Stimulated activated CD8-positive, alpha-beta memory T cell treated with anti-CD3 and anti-CD28 coated beads, Interleukin-12 subunit alpha, Interleukin-12 subunit beta, amount 100 ng/mL, for 1 hour (primary cell): ENCODE results near the gene BICDL1.

Source experiments
- DNase-seq: peaks from one replicate; pipeline ENCODE4 v3.0.0-alpha.2; 2020; ENCODE audit warnings: low read depth

BICDL1 gene

GRCh38 chr12:120081641-120082040 lies 92.6 kb downstream of the BICDL1 start:
- no peak for DNase-seq

GRCh38 chr12:120085920-120086645 lies 97.0 kb downstream of the BICDL1 start:
- DNase-seq = no peak

GRCh38 chr12:120086801-120087621 lies 98.0 kb downstream of the BICDL1 start:
- peak; percentile 99 for DNase-seq

GRCh38 chr12:120089105-120089504 lies 100.1 kb downstream of the BICDL1 start:
- DNase-seq = no peak

GRCh38 chr12:120089796-120090195 lies 100.8 kb downstream of the BICDL1 start:
- no peak for DNase-seq

GRCh38 chr12:120090206-120090605 lies 101.2 kb downstream of the BICDL1 start:
- DNase-seq = no peak

- DNase-seq = no peak
Measured at GRCh38 chr12:120090626-120091295, 101.7 kb downstream of the BICDL1 start.

GRCh38 chr12:120091371-120092090 lies 102.5 kb downstream of the BICDL1 start:
- DNase-seq = no peak

GRCh38 chr12:120092551-120093335 lies 103.7 kb downstream of the BICDL1 start:
- no peak for DNase-seq

GRCh38 chr12:120093336-120093591 lies 104.2 kb downstream of the BICDL1 start:
- DNase-seq = no peak

GRCh38 chr12:120093592-120094355 lies 104.7 kb downstream of the BICDL1 start:
- no peak for DNase-seq

- no peak for DNase-seq
Measured at GRCh38 chr12:120094485-120094884, 105.4 kb downstream of the BICDL1 start.

- DNase-seq = no peak
Measured at GRCh38 chr12:120095331-120095730, 106.3 kb downstream of the BICDL1 start.

- DNase-seq = no peak
Measured at GRCh38 chr12:120095736-120096135, 106.7 kb downstream of the BICDL1 start.

- no peak for DNase-seq
Measured at GRCh38 chr12:120096671-120097202, 107.7 kb downstream of the BICDL1 start.

- no peak for DNase-seq
Measured at GRCh38 chr12:120098756-120099470, 109.9 kb downstream of the BICDL1 start.

GRCh38 chr12:120099738-120100137 lies 110.7 kb downstream of the BICDL1 start:
- DNase-seq = no peak

- no peak for DNase-seq
Measured at GRCh38 chr12:120100630-120101029, 111.6 kb downstream of the BICDL1 start.

GRCh38 chr12:120101182-120101581 lies 112.1 kb downstream of the BICDL1 start:
- no peak for DNase-seq

- no peak for DNase-seq
Measured at GRCh38 chr12:120101617-120102016, 112.6 kb downstream of the BICDL1 start.
